Measurements from ENCODE around the gene PLRG1. TPM values are rescaled to one million over a fixed set of nuclear protein-coding genes. Genes with fewer than 3 reads are reported as not detected.
A peak's percentile ranks its signal among the peaks of the same experiment; 100 is the strongest.

The PLRG1 gene
- total RNA-seq, 3 donors from 2014 or later: 58.1 to 69.4 (median 63.1) TPM

DNA sequence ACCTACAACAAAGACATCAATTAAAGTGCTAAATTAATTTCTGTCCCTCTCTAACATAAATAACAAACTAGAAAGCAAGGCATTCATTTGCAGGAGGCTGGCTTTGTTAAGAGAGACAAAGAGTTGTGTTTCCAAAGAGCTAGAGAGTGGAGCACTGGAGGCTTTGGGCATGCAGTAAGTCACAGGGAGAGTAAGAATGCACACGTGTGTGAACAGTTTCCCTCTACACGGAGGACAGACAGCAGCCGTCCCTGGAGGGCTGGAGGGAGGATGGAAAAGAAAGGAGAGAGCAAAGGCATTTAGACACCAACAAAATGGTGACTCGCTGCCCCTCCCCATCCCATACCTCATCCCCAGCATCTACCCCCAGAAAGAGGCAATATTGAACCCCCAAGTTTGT is 38.2 kb downstream of the PLRG1 start:
- Histone ChIP-seq H3K9me3 (no peaks in the 10 kb centered on the region), H3K36me3 (ENCODE audit: low read depth) (no peaks in the 10 kb centered on the region), H3K4me1 (ENCODE audit: low read depth) (no peaks in the 10 kb centered on the region), H3K4me3 (no peak overlapping the region)
- intact Hi-C loops (cut with DNase I, micrococcal nuclease): no loop called here
- no peak for TF ChIP-seq CTCF (IDR thresholded peaks at IDR 0.05)
- ATAC-seq (no peak), DNase-seq (no peak)

DNA sequence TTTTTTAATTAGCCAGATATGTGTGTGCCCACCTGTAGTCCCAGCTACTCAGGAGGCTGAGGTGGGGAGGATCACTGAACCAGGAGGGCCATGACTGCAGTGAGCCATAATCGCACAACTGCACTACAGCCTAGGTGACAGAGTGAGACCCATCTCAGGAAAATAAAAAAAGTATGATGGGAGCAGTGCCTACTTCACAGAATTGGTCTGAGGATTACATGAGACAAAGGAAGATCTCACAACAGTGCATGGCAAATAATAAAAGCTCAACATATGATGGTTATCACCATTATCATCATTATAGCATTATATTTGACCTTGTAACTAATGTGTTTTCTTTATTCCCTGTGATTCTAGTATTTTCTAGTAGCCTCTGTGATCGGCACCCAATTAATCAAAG is 38.7 kb downstream of the PLRG1 start:
- no peaks in the 10 kb centered on the region for H3K4me1 ChIP-seq (ENCODE audit: low read depth)
- ATAC-seq: no peak
- no peak for DNase-seq
- intact Hi-C loops (cut with DNase I, micrococcal nuclease): no loop called here
- no peak for TF ChIP-seq CTCF (IDR thresholded peaks at IDR 0.05)
- no peaks in the 10 kb centered on the region for H3K36me3 ChIP-seq (ENCODE audit: low read depth)
- no peak overlapping the region for H3K4me3 ChIP-seq
- no peaks in the 10 kb centered on the region for H3K9me3 ChIP-seq

DNA sequence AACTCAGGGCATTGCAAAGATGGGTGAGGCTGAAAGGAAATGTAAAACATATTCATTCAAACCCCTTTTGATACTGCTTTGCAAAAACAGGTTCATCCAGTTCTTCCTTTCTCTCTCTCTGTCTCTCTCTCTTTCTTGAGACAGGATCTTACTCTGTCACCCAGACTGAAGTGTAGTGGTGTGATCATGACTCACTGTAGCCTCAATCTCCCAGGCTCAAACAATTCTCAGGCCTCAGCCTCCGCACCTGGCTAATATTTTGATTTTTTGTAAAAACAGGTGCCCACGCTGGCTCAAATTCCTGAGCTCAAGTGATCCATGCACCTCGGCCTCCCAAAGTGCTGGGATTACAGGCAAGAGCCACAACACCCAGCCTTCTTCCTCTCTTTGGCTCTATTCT is 43.0 kb downstream of the PLRG1 start:
- Histone ChIP-seq H3K4me1 (ENCODE audit: low read depth) (no peaks in the 10 kb centered on the region), H3K9me3 (no peaks in the 10 kb centered on the region), H3K4me3 (no peak overlapping the region), H3K36me3 (ENCODE audit: low read depth) (no peaks in the 10 kb centered on the region)
- DNase-seq (no peak), ATAC-seq (no peak)
- no peak for TF ChIP-seq CTCF (IDR thresholded peaks at IDR 0.05)
- intact Hi-C loops (cut with DNase I, micrococcal nuclease): loop anchor here in 1 of 2 donors (5.0 kb wide), 1 partner anchor 110 kb away; no protein-coding TSS in a partner anchor

- DNase-seq (peak in 1 of 3 donors; percentile 32), ATAC-seq (no peak)
- Histone ChIP-seq H3K4me3 (no peak overlapping the region), H3K4me1 (ENCODE audit: low read depth) (no peaks in the 10 kb centered on the region), H3K9me3 (no peaks in the 10 kb centered on the region), H3K36me3 (ENCODE audit: low read depth) (no peaks in the 10 kb centered on the region)
- no peak for TF ChIP-seq CTCF (IDR thresholded peaks at IDR 0.05)
- intact Hi-C loops (cut with DNase I, micrococcal nuclease): loop anchor here in 1 of 2 donors (5.0 kb wide), 1 partner anchor 109 kb away; no protein-coding TSS in a partner anchor
Observed at GRCh38 chr4:154506253-154506652, 43.9 kb downstream of the PLRG1 start.

DNA sequence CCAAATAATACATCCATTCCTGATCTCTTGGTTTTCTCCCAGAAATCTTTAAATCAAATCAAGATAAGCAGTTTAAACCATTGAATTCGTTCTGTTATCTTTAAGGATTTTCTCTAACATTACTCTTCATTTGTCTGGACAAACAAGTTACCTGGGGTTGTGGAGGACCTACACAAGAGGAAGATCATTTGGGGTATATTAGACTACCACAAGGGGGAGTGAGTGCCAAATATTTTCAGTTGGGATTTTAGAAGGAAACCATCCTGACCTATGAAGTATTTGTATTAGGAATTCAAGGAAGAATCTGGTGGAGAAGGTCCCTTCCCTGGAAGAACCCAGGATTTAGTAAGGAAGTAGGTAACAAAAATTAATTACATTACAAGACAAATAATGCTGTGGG is 46.6 kb downstream of the PLRG1 start:
- Histone ChIP-seq H3K36me3 (ENCODE audit: low read depth) (no peaks in the 10 kb centered on the region), H3K4me1 (ENCODE audit: low read depth) (no peaks in the 10 kb centered on the region), H3K9me3 (no peaks in the 10 kb centered on the region), H3K4me3 (no peak overlapping the region)
- DNase-seq (no peak), ATAC-seq (no peak)
- TF ChIP-seq CTCF (IDR thresholded peaks at IDR 0.05): peak; percentile 11
- intact Hi-C loops (cut with DNase I, micrococcal nuclease): loop anchor here in 1 of 2 donors (5.0 kb wide), 1 partner anchor 106 kb away; no protein-coding TSS in a partner anchor

- no peaks in the 10 kb centered on the region for H3K4me1 ChIP-seq (ENCODE audit: low read depth)
- no peaks in the 10 kb centered on the region for H3K9me3 ChIP-seq
- intact Hi-C loops (cut with DNase I, micrococcal nuclease): loop anchor here in 1 of 2 donors (5.0 kb wide), 1 partner anchor 105 kb away; no protein-coding TSS in a partner anchor
- H3K36me3 ChIP-seq (ENCODE audit: low read depth): no peaks in the 10 kb centered on the region
- DNase-seq (no peak), ATAC-seq (no peak)
- no peak for TF ChIP-seq CTCF (IDR thresholded peaks at IDR 0.05)
- no peak overlapping the region for H3K4me3 ChIP-seq
Observed at GRCh38 chr4:154502111-154502510, 48.1 kb downstream of the PLRG1 start.

All from mucosa of descending colon (tissue), 3 donors.